HG03060 (cell line): ENCODE measurements around the gene PHTF2.
"Not testable (repeated sequence)": the region's sequence is repeated elsewhere in the genome, so short reads cannot be mapped to it uniquely, and the experiment has no call there.

Experiments used
- ATAC-seq: cut with Tn5 transposase; IDR thresholded peaks from one replicate; pipeline ENCODE4 v1.9.1; 2021; ENCODE audit warnings: low read depth, moderate number of reproducible peaks; ENCODE audit not compliant: unreplicated experiment

The PHTF2 gene

GRCh38 chr7:77872256-77872655, 73.7 kb downstream of the PHTF2 start:
- ATAC-seq: not testable (repeated sequence)

DNA sequence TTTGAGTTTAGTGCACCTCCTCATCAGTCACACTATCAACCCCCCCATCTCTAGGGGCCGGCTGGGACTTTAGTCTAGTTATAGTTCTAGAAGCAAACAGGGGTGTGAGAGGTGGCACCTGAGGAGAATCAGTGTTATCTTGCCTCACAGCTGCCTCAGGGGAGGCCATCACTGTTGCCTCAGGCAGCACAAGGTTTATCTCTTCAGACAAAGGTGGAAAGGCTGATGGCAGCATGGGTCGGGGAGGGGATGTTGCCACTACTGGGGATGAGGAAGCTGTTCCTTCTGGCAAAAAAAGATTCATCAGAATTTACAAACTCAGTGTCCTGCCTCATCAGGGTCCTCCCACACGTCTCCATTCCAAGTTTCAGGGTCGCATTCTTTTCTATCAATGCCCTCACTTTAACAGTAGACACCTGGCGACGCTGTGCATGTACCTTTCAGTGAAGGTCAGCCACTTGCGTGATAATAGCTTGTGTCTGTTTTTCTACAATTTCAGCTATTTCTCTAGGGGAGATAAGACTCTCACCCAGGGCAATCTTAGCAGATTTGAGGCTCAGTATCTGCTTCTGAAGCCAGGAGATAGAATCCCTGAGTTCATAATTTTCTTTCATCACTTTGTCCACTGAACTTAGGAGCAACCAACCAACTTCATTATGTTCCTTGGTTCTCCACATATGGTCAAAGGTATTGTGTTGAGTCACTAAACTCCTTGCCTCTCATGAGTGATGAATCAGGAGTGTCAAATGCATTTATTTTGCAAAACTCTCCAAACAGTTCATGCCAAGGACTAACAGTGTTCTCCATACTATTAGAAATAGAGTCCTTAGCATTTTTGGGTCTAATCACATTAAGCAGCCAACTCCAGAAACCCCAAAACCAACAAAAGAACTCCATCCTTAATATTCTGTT, 75.1 kb downstream of the PHTF2 start:
- ATAC-seq: not testable (repeated sequence)

DNA sequence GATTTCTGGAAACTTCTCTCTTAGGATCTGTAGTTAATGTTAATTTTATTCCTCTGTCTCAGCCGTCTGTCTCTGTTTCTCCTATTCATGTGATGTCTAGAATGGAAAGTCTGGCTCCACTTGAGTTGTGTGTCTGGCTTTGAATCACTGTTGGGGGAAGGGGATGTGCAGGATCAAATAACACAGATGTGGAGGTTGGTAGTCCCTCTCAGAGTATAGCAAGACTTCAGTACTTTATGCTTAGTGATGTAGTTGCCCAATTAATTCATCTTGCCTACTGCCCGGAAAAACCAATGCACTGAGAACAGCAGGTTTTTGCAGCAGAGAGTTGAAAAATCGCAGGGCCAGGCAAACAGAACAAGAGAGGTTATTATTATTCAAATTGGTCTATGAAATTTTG, 79.2 kb downstream of the PHTF2 start:
- no peak for ATAC-seq

GRCh38 chr7:77878500-77878899, 79.9 kb downstream of the PHTF2 start:
- ATAC-seq: no peak

DNA sequence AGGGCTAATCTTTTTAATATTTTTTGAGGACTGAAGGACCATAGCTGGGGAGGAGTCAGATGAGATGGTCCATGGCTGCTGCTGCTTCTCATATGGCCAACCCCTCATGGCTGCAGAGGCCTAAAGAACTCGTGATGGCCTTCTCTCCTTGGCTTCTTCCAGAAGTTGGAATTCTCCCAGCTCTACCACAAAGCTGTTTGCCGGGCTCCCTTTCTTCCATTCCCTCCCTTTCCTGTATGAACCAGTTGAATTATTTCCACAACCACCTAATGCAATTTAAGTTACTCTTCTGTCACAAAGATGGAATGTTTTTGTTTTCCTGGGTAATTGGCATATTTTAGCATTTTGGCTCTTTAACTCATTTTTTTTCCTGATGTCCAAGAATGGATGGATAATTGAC, 80.7 kb downstream of the PHTF2 start:
- no peak for ATAC-seq

- ATAC-seq: no peak
Measured at GRCh38 chr7:77881871-77882270, 83.3 kb downstream of the PHTF2 start.

- ATAC-seq: no peak
Measured at GRCh38 chr7:77885155-77885554, 86.6 kb downstream of the PHTF2 start.

GRCh38 chr7:77887567-77887966, 89.0 kb downstream of the PHTF2 start:
- no peak for ATAC-seq

- no peak for ATAC-seq
Measured at GRCh38 chr7:77888998-77889397, 90.4 kb downstream of the PHTF2 start.

DNA sequence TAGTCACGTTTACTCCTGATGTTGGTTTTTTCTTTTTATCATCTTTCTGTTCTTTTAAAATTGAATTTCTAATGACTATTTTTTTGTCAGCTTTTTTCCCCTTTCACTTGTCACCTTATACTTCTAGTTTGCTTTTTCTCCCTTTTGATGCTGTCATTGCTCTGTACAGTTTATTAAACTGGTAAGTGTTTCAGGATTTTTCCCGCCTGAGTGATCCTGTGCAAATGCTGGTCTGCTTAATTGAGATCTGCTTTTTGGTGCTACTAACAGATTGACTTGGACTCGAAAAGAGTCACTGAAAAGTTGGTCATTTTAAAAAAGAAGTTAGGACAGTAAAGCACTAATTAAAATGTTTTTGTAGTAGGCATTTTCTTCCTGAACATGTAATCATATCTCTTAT, 95.2 kb downstream of the PHTF2 start:
- no peak for ATAC-seq

GRCh38 chr7:77894574-77895091, 96.1 kb downstream of the PHTF2 start:
- ATAC-seq: no peak

DNA sequence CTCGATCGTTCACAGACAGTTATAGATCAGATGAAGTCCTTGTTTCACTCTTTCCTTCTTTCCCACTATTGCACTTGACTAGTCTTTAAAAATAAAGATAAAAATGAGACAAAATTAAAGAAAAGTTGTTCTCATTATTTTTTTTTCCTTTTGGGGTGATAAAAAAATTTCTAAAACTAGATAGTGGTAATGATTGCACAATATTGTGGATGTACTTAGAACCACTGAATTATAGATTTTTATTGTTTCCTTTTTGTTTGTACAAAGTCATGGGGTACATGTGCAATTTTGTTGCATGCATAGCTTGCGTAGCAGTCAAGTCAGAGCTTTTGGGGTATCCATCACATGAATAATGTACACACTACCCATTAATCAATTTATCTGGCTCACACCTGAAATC, 97.3 kb downstream of the PHTF2 start:
- ATAC-seq: no peak

GRCh38 chr7:77897004-77897547, 98.5 kb downstream of the PHTF2 start:
- ATAC-seq: no peak

DNA sequence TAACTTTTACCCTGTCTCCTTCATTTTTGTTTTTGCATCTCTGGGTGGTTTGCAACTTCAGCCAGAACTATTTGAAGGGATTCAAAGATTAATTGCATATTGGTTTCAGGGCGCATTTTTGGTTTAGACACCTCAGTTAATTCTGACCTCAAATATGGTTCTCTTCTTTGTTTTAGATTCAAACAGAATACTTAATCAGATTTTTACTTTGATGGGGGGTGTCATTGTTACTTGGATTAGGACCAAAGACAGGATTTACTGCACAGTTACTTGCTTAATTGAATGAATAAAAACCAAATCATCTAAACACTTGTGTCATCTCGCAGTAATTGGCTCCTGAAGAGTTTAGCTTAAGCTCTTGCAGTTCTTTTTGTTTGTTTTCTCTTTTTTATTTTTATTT, 100.9 kb downstream of the PHTF2 start:
- ATAC-seq: no peak

- ATAC-seq: no peak
Measured at GRCh38 chr7:77903597-77903996, 105.0 kb downstream of the PHTF2 start.

DNA sequence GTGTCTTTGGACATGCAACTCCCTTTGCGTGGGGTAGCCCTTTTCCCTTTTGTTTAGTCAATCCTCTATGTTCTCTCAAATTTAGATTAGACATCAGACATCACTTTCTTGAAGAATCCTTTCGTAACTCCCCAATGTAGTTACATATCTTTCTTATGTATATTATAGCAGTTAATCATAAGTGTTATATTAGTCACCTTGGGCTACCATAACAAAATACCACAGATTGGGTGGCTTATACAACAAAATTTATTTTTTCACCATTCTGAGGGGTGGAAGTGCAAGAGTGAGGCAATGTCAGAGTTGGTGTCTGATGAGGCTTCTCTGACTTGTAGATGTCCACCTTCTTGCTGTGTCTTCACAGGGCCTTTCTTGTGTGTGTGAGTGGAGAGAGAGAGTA, 105.7 kb downstream of the PHTF2 start:
- no peak for ATAC-seq

DNA sequence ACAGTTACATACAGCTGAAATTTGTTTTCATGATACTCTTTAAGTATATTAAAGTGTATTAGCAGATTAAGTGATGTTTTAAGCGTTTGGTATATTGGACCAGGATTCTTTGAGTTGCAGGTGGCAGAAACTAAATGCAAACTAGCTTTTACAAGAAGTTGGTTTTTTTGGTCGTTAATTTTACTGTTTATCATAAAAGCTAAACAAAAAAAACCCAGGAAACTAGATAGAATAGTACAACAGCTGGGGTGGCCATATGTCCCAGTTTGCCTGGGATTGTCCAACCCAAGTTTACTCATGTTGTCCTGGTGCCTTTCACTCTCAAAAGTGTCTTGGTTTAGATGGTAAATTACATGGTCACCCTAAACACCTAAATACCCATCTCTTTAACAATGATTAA, 108.7 kb downstream of the PHTF2 start:
- ATAC-seq: no peak

DNA sequence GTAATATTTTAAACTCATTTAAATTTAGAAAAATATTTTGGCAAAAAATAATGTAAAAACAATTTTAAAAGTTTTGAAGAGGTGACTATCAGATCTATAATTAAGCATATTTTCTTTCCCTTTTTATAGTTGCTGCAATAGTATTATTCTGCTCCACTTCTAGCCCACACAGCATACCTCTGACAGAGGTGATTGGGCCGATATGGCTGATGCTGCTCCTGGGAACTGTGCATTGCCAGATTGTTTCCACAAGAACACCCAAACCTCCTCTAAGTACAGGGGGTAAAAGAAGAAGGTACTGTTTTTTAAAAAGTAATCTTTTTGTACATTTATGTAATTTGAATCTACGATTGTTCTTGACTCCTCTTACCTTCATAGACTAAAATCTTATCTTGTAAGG, 110.1 kb downstream of the PHTF2 start:
- no peak for ATAC-seq

DNA sequence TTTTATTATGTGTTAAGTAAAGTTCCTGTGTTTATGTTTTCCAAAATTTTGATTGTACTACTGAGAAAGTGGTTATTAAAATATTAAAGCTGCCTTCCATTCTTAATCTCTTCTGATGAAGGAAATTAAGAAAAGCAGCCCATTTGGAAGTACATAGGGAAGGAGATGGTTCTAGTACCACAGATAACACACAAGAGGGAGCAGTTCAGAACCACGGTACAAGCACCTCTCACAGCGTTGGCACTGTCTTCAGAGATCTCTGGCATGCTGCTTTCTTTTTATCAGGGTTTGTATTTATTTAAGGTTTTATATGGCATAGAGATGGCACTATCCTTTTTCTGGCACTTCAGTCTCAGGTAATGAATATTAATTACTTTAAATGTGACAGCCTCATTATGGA, 111.6 kb downstream of the PHTF2 start:
- no peak for ATAC-seq

GRCh38 chr7:77912293-77912692, 113.7 kb downstream of the PHTF2 start:
- ATAC-seq: no peak

DNA sequence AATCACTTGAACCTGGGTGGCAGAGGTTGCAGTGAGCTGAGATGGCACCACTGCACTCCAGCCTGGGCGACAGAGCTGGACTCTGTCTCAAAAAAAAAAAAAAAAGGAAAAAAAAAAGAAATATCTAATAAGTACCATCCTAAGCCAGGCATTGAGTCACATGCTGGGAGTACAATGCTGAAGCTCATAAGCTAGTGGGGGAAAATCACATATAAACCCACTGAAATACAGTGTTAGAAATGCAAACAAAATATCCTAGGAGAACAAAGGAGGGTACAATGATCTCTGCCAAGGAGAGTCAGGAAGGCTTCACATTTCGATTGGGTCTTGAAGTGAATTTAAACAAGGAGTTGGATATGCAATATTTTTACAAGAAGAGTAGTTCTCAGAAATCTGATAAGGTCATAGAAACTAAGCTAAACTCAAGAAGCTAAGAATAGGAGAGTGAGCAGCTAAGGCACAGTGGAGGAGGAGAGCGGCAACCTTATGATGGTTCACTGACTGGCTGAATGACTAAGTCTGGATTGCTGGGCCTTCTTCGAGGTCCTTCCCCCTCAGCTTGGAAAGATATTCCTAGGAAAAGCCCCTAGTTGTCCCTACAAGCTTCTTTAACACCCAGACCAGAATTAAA, 115.5 kb downstream of the PHTF2 start:
- no peak for ATAC-seq
